Stimulated activated naive CD8-positive, alpha-beta T cell treated with anti-CD3 and anti-CD28 coated beads, Interleukin-15, amount 100 ng/mL, for 72 hours (primary cell): Measurements from ENCODE around the gene SFTPD.

Source experiments
- ATAC-seq: fragments of 150-1000 bp; cut with Tn5 transposase; 2 replicates; pipeline ENCODE4 v1.10.0; 2021; ENCODE audit warnings: mild to moderate bottlenecking, moderate library complexity
- DNase-seq, 2 donors: peaks; one replicate each; pipeline ENCODE4 v3.0.0; 2021 to 2022
- H3K27ac Mint-ChIP-seq, 2 donors: one replicate each; pipeline ENCODE4 v1.8.0; 2022; ENCODE audit warnings: mild to moderate bottlenecking in 2 of 2, mixed read lengths in 2 of 2, moderate library complexity in 2 of 2
- H3K27me3 Mint-ChIP-seq: one replicate; pipeline ENCODE4 v1.8.0; 2022; ENCODE audit warnings: mixed read lengths
- H3K4me1 Mint-ChIP-seq: one replicate; pipeline ENCODE4 v1.8.0; 2022; ENCODE audit warnings: mild to moderate bottlenecking, mixed read lengths
- H3K4me3 Mint-ChIP-seq, 2 donors: one replicate each; pipeline ENCODE4 v1.8.0; 2022; ENCODE audit warnings: mild to moderate bottlenecking in 2 of 2, mixed read lengths in 2 of 2, moderate library complexity in 1 of 2
- H3K9me3 Mint-ChIP-seq, 2 donors: one replicate each; pipeline ENCODE4 v1.8.0; 2022; ENCODE audit warnings: mixed read lengths in 2 of 2

SFTPD gene

GRCh38 chr10:79938728-79939406, 10.0 kb downstream of the SFTPD start:
- no peak for DNase-seq
- Mint-ChIP-seq H3K27me3 (peaks cover 30% of the 10 kb centered on the region), H3K9me3 (no peaks in the 10 kb centered on the region), H3K27ac (peak overlapping the region in 1 of 2 donors; percentile 87), H3K4me1 (peaks cover 16% of the 10 kb centered on the region), H3K4me3 (peak overlapping the region in 1 of 2 donors; percentile 27)
- ATAC-seq, result peak; percentile 19

DNA sequence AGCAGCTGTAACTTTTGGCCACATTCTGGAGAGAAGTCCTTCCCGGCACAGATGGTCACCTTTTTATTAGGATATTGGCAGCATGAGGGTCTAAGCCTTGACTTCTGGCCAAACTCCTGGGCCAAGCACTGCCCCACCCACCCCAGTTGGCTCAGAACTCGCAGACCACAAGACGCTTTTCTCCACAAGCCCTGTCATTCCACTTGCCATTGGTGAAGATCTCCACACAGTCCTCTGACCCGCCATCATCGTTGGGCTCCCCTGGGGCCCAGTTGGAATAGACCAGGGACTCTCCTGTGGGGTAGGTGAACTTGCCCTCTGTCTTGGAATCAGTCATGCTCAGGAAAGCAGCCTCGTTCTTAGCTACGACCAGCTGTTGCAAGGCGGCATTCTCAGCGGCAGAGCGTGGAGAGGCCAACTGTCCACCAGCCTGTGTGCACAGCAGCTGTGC, 11.2 kb downstream of the SFTPD start:
- Mint-ChIP-seq H3K4me3 (no peak overlapping the region), H3K27ac (no peak overlapping the region), H3K9me3 (no peaks in the 10 kb centered on the region), H3K27me3 (peaks cover 34% of the 10 kb centered on the region), H3K4me1 (peaks cover 16% of the 10 kb centered on the region)
- ATAC-seq, result no peak
- no peak for DNase-seq

DNA sequence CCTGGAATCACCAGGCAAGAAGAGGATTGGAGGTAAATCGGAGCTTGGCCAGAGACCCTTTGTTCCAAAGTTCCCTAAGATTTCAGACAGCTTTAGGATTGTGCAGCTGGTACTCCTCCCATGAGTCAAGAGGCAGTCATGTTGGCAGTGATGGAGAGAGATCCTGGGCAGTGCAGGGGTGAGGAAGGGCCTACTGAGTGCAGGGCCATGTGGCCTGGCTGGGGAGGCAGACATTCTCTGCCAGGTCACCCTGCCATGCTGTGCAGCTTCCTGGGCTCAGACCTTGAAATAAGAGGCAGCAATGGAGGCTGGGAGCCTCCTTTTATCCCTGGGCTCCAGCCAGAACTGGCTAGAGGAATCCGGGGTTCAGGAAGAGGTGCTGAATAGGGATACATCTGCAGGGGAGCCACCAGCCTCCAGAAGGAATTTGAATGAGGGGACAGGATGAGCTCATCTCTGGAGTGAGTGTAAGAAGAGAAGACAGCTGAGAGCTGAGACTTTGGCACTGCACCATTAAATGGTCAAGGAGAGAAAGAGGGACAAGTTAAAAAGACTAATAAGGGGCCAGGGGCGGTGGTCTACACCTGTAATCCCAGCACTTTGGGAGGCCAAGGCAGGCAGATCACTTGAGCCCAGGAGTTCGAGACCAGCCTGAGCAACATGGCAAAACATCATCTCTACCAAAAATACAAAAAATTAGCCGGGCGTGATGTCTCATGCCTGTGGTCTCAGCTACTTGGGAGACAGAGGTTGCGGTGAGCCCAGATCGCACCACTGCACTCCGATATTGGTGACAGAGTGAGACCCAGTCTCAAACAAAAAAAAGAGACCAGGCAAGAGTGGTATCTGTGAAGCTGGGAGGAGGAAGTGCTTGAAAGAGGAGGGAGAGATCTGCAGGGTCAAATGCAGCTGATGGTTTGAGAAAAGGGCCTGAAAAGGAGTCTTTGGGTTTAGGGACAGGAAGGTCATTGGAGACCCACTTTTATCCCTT, 12.0 kb downstream of the SFTPD start:
- Mint-ChIP-seq H3K4me3 (no peak overlapping the region), H3K9me3 (no peaks in the 10 kb centered on the region), H3K4me1 (peaks cover 16% of the 10 kb centered on the region), H3K27ac (peak overlapping the region in 1 of 2 donors; percentile 52), H3K27me3 (peaks cover 41% of the 10 kb centered on the region)
- ATAC-seq, result no peak
- no peak for DNase-seq

DNA sequence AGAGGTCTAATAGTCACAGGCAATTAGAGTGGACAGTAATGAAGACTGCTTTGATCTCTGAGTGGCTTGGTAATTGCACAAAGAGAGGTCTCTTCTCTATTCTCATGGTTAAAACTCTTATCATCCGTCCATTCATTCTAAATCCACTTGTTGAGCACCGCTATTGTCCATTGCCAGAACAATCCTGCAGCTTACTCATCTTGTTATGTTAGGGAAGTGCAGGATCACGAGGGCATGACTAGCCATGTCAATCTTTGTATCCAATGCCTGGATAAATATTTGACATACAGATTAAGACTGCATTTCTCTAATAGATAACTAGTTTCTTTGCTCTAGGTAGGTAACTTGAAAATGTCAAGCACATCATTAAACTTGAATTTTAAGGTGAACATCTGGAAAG, 14.9 kb downstream of the SFTPD start:
- DNase-seq, result no peak
- no peak for ATAC-seq
- H3K27me3 Mint-ChIP-seq, result peaks cover 57% of the 10 kb centered on the region
- no peak overlapping the region for H3K27ac Mint-ChIP-seq
- H3K4me1 Mint-ChIP-seq, result peaks cover 15% of the 10 kb centered on the region
- no peaks in the 10 kb centered on the region for H3K9me3 Mint-ChIP-seq
- no peak overlapping the region for H3K4me3 Mint-ChIP-seq

- no peak overlapping the region for H3K27ac Mint-ChIP-seq
- no peak for ATAC-seq
- H3K9me3 Mint-ChIP-seq, result no peaks in the 10 kb centered on the region
- no peak overlapping the region for H3K4me3 Mint-ChIP-seq
- peaks cover 7% of the 10 kb centered on the region for H3K4me1 Mint-ChIP-seq
- no peak for DNase-seq
- peaks cover 57% of the 10 kb centered on the region for H3K27me3 Mint-ChIP-seq
Measured at GRCh38 chr10:79932841-79933379, 16.0 kb downstream of the SFTPD start.

DNA sequence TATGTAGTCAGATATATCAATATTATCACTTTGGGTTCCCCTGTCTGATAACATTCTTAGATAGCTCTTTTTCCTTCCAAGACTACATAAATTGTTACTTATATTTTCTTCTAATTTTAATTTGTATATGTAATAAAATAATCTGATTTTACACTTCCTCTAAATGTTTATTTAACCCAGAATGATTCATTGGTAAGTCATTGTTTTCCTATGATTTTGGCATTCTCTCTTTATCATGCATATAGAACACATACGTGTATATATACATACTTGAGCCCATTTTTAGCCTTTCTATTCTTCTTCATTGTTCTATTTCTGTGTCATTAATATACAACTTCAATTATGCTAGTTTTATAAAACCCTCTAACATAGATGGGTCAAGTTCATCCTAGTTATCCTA, 16.6 kb downstream of the SFTPD start:
- no peak overlapping the region for H3K27ac Mint-ChIP-seq
- DNase-seq, result no peak

DNA sequence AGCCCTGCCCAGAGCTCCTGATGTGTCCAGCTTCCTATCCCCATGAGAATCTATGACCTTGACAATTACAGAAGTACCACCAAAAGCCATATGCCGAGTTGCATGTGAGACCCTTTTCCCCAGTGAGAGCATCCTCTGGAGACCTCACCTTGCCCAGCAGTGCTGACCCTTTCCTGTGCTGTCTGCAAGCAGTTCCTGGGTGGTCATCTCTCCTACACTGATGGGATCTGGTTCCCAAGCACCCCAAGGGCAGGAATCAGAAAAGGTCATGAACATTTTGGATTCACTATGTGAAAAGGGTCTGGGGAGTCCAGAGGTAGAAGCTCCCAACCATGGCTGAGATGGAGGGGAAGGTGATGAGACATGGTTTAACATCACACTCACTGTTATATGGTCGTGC, 18.2 kb downstream of the SFTPD start:
- peaks cover 7% of the 10 kb centered on the region for H3K4me1 Mint-ChIP-seq
- peaks cover 0 to 6% of the 10 kb centered on the region in 2 donors for H3K9me3 Mint-ChIP-seq
- no peak for ATAC-seq
- no peak for DNase-seq
- no peak overlapping the region for H3K27ac Mint-ChIP-seq
- no peak overlapping the region for H3K4me3 Mint-ChIP-seq
- peaks cover 46% of the 10 kb centered on the region for H3K27me3 Mint-ChIP-seq

More for the DNA sequence above, 16.6 kb downstream of the SFTPD start:
- Mint-ChIP-seq H3K4me3 (no peak overlapping the region), H3K27me3 (peaks cover 57% of the 10 kb centered on the region), H3K4me1 (peaks cover 7% of the 10 kb centered on the region), H3K9me3 (peaks cover 0 to under 1% of the 10 kb centered on the region in 2 donors)
- ATAC-seq, result no peak

GRCh38 chr10:79930267-79930666, 18.6 kb downstream of the SFTPD start:
- Mint-ChIP-seq H3K9me3 (peaks cover 0 to 6% of the 10 kb centered on the region in 2 donors), H3K27ac (no peak overlapping the region), H3K27me3 (peaks cover 42% of the 10 kb centered on the region), H3K4me3 (no peak overlapping the region), H3K4me1 (peaks cover 7% of the 10 kb centered on the region)
- DNase-seq, result no peak
- no peak for ATAC-seq

DNA sequence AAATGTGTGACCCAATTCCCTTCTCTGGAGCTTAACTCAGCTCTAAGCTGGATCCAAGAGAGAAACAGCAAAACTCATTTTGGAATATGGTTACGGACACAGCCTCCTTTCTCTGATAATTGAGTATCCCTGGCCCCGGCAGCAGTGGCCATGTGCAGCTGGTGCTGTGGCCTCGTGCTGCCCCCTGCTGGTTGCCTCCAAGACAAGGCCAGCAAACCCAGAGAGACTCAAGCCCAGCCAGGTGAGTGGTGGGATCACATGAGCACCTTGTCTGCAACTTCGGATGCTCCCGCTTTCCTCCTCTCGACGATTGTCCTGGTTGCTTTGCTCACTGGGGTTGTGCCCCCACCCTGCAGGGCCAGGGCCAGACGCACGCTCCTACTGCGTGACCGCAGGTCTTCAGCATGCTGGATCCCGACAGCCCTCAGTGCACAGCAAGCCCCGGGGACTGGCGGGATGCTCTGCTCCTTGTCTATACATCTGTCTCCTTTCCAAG, 19.4 kb downstream of the SFTPD start:
- DNase-seq, result peak; percentile 71 to 76
- ATAC-seq, result peak; percentile 91
- peaks cover 0 to 6% of the 10 kb centered on the region in 2 donors for H3K9me3 Mint-ChIP-seq
- peak overlapping the region in 1 of 2 donors; percentile 10 for H3K4me3 Mint-ChIP-seq
- H3K27me3 Mint-ChIP-seq, result peaks cover 38% of the 10 kb centered on the region
- H3K4me1 Mint-ChIP-seq, result peaks cover 7% of the 10 kb centered on the region
- H3K27ac Mint-ChIP-seq, result no peak overlapping the region

DNA sequence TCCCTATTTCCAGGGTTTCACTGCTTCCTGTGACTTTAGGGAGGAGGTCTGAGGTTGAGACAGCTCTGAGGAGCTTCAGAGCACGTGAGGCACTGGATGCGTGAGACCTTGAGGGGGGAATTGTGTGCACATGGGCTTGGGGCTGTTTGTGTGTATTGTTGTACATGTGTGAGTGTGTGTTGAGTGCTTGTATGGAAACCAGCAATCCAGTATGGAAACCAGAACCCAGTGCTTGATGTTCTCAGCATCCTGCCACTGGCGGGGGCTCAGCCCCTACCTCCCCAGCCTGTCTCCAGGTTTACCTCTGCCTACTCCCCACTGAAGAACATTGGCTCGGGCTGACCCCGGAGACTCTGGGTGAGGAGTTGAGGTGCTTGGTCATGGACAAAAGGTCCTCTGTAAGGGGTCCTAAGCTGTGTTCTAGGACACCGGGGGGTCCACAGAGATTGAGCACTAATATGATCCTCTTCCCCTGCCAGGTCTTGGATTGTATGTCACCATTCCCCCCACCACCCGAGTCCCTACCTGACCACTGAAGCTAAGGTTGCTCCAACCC, 20.8 kb downstream of the SFTPD start:
- Mint-ChIP-seq H3K4me1 (peaks cover 7% of the 10 kb centered on the region), H3K9me3 (peaks cover 0 to 6% of the 10 kb centered on the region in 2 donors), H3K27ac (no peak overlapping the region), H3K27me3 (peaks cover 38% of the 10 kb centered on the region), H3K4me3 (no peak overlapping the region)
- ATAC-seq (no peak), DNase-seq (no peak)

GRCh38 chr10:79927111-79927828, 21.6 kb downstream of the SFTPD start:
- DNase-seq, result no peak
- Mint-ChIP-seq H3K4me1 (peaks cover 7% of the 10 kb centered on the region), H3K27me3 (peaks cover 30% of the 10 kb centered on the region), H3K4me3 (no peak overlapping the region), H3K9me3 (peaks cover 0 to 6% of the 10 kb centered on the region in 2 donors), H3K27ac (peak overlapping the region in 1 of 2 donors; percentile 43)
- no peak for ATAC-seq

DNA sequence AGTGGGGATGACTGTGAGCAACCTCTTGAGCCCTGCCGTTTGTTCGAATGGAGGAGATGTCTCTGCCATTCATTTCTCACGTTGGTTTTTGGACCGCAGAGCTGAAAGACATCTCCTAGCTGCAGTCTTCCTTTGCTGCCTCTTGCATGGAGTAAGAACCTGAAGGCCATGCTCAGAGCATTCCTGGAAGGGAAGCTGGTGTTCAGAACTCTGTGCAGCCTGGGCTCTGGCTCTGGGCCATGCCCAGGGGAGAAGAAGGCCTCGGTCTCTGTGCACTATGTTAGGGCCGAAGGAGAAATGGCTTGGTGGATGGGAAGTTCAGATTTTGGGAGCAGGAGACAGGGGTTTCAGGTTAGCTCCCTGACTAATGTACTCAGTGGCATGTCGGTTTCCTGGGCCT, 22.9 kb downstream of the SFTPD start:
- DNase-seq, result no peak
- ATAC-seq, result no peak
- peaks cover 16% of the 10 kb centered on the region for H3K4me1 Mint-ChIP-seq
- no peak overlapping the region for H3K27ac Mint-ChIP-seq
- peaks cover 22% of the 10 kb centered on the region for H3K27me3 Mint-ChIP-seq
- H3K4me3 Mint-ChIP-seq, result no peak overlapping the region
- H3K9me3 Mint-ChIP-seq, result peaks cover 0 to 6% of the 10 kb centered on the region in 2 donors

GRCh38 chr10:79925614-79926013, 23.3 kb downstream of the SFTPD start:
- H3K27me3 Mint-ChIP-seq, result peaks cover 18% of the 10 kb centered on the region
- no peak overlapping the region for H3K4me3 Mint-ChIP-seq
- H3K27ac Mint-ChIP-seq, result no peak overlapping the region
- ATAC-seq (no peak), DNase-seq (no peak)
- H3K4me1 Mint-ChIP-seq, result peaks cover 16% of the 10 kb centered on the region
- H3K9me3 Mint-ChIP-seq, result peaks cover 0 to 6% of the 10 kb centered on the region in 2 donors

DNA sequence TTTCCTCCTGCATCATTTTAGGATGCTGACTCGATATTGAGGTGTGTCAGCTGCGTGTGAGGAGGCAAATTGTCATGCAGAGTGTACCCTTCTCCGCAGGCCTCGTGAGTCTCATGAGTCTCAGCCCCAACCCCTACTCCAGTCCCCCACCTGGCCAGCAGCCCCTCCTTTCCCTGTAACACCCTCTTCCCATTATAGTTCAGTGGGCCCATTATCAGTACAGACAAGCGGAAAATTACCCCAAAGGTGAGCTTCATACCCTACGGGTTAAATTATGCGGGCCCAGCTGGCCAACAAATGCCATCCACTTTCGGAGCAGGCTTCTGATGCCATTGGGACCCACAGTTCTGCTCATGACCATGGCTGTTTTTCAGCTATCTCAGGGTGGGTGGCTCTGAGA, 25.2 kb downstream of the SFTPD start:
- H3K4me1 Mint-ChIP-seq, result peaks cover 9% of the 10 kb centered on the region
- H3K4me3 Mint-ChIP-seq, result no peak overlapping the region
- H3K27me3 Mint-ChIP-seq, result peaks cover 5% of the 10 kb centered on the region
- H3K9me3 Mint-ChIP-seq, result peaks cover 0 to 6% of the 10 kb centered on the region in 2 donors
- ATAC-seq (no peak), DNase-seq (no peak)
- H3K27ac Mint-ChIP-seq, result no peak overlapping the region

DNA sequence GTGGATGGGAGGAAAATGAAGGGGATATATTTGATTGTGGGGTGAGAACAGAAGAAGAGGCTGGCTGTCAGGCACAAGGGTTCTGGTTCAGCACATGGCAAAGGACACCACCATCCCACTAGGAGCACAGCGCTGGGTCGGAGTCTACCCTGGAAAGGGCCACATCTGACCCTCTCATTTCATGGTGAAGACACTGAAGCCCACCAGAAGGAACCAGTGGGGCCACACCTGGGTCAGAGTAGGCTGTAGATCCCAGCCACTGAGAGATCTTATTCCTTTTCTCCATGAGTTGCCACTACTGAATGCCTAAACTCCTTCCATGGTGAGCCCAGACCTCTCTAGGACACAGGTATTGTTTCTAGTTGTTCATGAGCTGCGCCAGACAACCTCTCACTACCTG, 25.8 kb downstream of the SFTPD start:
- Mint-ChIP-seq H3K4me3 (no peak overlapping the region), H3K4me1 (peaks cover 9% of the 10 kb centered on the region), H3K27ac (no peak overlapping the region), H3K9me3 (peaks cover 0 to 6% of the 10 kb centered on the region in 2 donors), H3K27me3 (peaks cover 5% of the 10 kb centered on the region)
- ATAC-seq, result no peak
- DNase-seq, result no peak
